Stimulated activated CD4-positive, alpha-beta T cell treated with anti-CD3 and anti-CD28 coated beads, TNF-alpha, amount 100 ng/mL, for 24 hours (primary cell): ENCODE measurements around the gene P2RX1.
"Not testable (repeated sequence)": the region's sequence is repeated elsewhere in the genome, so short reads cannot be mapped to it uniquely, and the experiment has no call there.

ENCODE experiments used
- DNase-seq, 3 experiments: peaks; one replicate each; pipeline ENCODE4 v3.0.0-alpha.2; 2020; ENCODE audit warnings: low read depth in 3 of 3

P2RX1 gene

DNA sequence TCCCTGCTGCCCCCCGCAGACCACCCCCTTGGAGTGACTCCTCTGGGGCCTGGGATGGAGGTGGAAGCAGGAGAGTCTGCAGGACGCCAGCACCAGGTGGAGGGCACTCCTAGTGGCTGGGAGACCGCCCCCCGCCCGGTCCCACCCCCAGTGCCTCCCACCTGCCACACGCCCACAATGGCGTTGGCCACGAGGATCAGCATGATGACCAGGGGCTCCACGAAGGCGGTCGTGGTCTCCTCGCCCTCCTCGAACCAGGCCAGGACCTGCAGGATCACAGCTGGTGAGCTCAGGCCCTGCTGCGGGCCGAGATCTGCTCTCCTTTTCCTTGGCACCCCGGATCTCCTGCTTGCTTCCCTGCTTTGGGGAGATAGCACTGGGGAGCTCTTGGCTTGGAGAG, 35.2 kb upstream of the P2RX1 start:
- no peak for DNase-seq

DNA sequence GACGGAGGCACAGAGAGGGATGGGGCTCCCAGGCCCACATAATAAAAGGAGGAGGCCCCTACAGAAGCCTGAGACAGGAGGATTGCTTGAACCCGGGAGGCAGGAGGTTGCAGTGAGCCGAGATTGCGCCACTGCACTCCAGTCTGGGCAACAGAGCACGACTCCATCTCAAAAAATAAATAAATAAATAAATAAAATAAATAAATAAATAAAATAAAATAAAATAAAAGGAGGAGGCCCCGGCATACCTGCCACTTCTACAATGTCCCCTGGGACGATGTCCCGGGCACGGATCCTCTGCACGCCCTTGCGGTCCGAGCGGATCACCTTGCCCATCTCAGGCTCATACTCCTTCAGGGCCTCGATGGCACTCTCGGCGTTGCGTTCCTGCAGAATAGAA, 34.7 kb upstream of the P2RX1 start:
- DNase-seq = no peak

DNA sequence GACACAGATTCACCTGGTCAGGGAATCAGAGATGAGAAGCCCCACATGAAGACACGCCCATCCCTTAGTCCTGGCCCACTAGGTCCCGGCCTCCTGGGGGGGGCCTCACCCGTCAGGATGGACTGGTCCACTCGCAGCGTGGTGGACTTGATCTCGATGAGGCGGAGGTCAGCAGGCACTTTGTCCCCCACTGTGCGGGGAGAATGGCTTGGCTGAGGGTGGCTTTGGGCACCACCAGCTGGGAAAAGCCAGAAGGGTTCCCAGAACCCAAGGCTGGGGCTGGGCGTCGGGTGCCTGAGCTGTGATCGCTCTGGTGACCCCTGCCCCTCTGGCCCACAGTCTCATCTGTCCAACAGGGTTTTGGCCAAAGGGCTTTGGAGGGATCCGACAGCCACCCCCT, 34.3 kb upstream of the P2RX1 start:
- no peak for DNase-seq

DNA sequence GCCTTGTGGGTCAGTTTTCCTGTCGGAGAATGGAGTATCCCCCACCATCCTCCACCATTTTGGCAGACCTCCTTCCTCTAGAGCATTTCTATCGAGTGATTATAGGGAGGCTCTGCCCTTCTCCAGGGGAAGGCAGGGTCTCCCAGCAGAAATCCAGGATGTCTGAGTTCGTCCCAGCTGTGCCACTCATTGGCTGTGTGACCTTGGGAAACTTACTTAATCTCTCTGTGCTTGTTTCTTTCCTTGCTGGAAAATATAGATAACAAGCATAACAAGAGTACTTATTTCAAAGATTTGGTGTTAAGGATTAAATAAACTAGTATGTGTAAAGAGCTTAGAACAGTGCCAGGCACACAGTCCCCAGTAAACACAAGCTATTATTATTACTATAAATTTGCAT, 33.2 kb upstream of the P2RX1 start:
- DNase-seq = no peak

DNA sequence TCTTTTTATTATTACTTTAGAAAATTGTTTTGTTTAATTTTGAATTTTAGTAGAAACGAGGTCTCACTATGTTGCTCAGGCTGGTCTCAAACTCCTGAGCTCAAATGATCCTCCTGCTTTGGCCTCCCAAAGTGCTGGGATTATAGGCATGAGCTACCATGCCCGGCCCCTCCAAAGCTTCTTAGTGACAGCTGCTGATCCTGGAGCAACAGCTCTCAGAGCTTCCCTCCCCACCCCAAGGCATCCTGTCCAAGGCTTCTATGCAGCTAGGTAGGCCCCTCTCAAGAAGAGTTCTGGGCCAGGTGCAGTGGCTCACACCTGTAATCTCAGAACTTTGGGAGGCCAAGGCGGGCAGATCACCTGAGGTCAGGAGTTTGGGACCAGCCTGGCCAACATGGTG, 32.3 kb upstream of the P2RX1 start:
- DNase-seq = not testable (repeated sequence)

DNA sequence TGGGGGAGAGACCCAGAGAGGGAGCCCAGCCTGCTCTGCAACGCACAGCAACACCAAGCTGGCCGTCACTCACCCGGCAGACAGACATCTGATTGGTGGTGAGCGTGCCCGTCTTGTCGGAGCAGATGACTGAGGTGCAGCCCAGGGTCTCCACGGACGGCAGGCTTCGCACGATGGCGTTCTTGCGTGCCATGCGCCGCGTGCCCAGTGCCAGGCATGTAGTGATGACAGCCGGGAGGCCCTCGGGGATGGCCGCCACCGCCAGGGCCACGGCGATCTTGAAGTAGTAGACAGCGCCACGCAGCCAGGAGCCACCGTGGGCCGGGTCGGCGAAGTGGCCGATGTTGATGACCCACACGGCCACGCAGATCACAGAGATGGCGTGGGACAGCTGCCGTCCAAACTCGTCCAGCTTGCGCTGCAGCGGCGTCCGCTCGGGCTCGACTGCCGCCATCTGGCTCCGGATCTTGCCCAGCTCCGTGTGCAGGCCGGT, 31.1 kb upstream of the P2RX1 start:
- DNase-seq = no peak

DNA sequence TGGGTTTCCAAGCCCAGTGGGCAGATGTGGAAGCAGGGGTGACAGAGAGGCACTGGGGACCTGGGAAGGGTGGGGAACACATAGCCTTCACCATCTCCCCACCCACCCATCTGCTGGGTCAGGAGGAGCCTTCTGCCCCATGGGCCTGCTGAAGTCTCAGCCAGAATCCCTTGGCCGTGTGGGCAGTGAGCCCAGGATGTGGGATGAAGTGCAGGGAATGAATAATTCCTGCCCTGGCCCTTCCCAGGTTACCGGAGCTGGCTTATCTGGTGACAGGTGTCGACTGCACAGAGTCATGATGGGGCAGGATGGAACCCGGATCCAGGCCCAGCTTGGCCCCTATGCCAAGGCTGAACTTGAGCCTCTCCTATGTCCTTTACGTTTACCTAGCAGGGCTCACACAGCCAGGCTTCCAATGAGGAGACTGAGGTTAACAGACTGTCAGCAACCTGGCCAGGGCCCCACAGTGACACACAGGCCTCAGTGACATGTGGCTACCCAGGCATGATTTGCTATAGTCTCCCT, 30.5 kb upstream of the P2RX1 start:
- no peak for DNase-seq

DNA sequence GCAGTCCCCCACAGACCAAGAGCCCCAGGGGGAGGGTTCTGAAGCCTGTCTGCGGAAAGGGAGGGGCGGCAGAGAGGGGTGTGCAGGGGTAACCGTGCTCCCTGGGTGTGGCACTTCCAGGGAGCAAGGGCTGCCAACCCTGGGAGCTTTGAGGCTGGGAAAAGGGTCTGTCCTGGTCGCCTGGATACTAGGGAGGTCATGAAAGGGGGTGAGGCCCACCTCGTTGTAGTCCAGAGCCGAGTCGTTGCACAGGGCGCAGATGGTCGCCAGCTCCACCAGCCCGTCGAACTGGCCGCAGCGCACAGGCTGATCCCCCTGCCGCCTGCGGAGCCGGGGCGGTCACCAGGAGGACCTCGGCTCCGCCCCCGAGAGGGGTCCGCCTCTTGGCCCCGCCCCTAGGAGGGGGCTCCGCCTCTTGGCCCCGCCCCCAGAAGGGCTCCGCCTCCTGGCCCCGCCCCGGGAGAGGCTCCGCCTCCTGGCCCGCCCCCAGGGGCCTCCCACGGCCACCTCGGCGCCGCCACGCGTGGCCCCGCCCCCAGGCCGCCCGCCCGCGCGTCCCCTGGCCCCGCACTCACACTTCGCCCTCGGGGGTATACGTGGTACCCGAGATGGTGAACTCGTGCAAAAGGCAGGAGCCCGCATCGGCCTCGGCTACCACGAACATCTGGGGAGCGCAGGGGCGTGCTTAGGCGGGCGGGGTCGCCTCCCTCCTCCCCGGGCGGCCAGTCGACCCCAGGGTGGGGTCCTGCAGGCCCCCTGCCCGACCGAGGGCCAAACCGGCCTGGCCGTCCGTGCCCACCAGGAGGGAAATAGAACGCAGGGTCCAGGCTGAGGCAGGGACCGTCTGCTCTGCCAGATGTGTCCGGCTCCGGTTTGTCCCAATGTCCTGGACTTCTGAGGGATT, 28.5 kb upstream of the P2RX1 start:
- DNase-seq = peak in 2 of 3 experiments; percentile 26 to 27

DNA sequence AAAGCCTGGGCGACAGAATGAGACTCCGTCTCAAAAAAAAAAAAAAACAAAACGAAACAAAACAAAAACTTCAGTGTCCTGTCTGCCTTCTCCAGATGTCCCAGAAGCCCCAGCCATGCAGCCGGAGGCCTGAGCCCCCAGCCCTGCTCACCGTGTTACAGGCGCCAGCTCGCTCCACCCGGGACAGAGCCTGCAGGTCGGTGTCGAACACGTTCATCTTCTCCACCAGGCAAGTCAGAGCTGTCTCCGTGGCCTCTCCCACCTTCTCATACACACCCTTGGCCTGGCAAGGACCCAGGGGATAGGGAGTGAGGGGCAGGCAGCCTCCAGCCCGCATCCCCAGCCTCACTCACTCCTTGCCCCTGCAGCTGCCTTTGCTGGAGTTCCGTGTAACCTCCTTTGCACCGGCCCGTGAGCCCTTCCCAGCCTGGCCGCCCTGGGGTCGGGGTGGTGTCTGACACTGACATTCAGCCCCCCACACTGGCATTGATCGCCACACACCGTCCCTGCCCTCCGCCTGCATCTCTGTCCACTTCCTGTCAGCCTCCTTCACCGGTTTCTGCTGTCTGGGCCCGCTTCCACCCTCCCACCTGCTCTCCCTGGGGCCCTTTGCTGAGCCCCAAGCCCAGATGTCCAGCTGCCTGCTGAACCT, 27.1 kb upstream of the P2RX1 start:
- DNase-seq = no peak

DNA sequence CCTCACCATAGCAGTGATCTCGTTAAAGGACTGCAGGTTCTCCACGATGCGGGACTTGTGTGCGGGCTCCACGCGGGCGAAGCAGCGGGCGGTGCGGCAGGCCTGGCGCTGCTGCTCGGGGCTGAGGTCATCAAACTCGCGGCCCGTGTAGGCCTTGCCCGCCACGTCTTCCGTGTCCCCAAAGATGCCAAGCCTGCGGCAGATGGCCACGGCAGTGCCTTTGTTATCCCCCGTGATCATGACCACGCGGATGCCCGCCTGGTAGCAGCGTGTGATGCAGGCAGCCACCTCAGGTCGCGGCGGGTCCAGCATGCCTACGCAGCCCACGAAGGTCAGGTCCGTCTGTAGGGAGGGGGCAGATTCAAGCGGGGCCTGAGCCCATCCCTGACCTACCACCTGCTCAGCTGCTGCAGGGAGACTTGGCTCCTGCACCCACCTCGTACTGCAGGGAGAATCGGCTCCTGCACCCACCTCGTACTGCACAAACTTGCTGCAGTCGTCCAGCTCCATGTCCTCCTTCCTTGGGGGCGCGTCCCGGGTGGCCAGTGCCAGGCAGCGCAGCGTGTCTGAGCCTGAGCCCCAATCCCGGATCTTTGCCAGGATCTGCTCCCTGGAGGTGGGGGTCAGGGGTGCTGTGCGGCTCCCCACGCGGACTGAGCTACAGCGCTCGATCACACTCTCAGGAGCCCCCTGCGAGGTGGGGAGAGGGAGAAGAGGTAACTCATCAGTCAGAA, 24.9 kb upstream of the P2RX1 start:
- no peak for DNase-seq

DNA sequence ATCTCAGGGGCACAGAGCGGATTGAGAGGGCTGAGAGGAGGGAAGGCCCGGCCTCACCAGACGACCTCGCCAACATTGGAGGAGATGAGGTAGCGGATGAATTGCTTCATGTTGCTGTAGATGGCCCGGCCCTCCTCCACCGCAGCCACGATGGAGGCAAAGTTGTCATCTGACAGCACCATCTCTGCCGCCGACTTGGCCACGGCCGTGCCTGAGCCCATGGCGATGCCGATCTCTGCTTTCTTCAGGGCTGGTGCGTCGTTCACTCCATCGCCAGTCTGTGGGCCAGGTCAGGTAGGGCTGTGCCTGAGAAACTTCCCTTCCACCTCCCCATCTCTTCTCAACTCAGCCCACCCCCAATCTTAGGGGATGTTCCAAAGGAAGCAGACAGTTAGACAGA, 21.1 kb upstream of the P2RX1 start:
- DNase-seq = no peak

DNA sequence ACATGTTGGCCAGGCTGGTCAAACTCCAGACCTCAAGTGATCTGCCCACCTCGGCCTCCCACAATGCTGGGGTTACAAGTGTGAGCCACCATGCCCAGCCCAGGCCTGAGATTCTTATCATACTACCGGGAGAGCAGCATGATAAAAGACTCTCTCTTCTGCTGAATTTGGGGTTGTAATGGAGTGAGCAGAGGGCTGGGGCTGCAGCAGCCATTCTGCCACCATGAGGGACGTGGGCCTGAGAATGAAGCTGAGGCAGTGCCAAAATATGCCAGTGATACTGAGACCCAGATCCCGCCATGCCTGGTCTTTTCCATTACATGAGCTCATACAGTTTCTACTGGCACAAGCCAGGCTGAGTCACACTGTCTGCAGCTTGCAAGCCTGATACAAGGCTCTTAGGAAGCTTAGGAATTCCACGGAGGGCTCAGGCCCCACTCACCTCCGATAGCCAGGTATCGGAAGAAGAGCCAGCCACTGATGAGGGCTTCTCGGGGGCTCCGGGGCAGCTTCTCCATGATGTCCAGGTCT, 19.6 kb upstream of the P2RX1 start:
- DNase-seq = no peak

DNA sequence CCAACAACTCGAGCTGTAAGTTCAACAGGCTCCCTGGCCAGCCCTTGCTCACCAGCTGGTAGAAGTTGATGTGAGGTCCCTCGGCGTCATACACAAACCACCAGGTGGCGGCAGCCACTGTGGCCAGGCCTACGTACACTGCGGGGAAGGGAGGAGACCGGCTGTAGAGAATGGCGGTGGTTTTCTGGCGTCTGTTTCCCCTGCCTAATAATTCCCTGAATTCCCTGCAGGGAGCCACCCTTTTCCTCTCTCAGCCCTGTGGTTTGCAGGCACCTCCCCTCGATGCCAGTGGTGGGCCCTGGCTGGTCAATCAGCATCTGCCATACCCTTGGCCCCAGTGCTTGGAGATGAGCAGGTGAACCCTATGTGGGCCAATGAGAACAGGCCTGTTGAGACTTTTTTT, 18.9 kb upstream of the P2RX1 start:
- DNase-seq = peak in 1 of 3 experiments; percentile 18

DNA sequence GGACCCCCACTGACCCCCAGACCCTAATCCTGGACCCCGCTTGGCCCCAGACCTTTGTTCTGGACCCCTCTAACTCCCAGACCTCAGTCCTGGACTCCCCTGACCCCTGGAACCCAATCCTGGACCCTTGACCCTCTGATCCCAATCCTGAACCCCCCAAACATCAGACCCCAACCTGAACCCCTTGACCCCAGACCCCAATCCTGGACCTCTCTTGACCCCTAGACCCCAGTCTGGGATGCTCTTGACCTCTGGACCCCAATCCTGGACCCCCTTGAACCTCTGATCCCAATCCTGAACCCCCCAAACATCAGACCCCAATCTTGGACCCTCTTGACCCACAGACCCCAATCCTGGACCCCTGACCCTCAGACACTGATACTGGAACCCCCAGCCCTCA, 13.5 kb upstream of the P2RX1 start:
- DNase-seq = no peak

DNA sequence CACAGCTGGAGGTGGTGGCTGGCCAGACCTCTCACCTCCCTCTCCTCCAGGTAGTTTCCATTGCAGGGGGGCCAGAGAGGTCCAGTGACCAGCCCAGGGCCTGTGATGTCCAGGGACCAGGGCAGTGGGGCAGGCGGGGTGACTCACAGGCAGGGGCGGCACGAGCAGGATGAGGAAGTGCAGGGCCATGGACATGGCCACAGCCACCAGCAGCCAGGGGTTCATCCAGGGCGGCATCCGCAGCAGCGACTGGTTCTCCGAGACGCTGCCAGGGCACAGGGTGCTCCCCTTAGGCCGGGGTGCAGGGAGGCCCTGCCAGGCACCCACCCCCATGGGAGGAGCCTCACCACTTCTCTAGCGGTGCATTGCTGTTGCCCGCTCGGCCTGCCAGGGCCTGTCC, 12.9 kb upstream of the P2RX1 start:
- no peak for DNase-seq

DNA sequence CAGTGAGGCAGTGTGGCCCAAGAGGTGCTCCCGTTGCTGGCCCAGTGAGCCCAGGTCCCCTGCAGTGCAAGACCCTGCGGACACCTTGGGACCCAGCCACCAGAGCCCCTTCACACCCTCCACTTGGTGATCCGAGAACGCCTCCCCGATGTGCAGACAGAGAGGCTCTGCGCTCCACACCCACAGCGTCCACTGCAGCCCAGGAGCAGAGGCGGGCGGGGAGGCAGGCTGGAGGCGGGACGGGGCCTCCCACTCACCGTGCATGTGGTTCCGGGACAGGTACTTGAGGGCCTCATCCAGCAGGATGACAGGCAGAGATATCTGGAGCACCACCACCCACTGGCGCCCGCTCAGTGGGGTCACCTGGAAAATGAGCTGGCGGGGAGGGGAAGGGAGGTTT, 12.1 kb upstream of the P2RX1 start:
- DNase-seq = no peak

DNA sequence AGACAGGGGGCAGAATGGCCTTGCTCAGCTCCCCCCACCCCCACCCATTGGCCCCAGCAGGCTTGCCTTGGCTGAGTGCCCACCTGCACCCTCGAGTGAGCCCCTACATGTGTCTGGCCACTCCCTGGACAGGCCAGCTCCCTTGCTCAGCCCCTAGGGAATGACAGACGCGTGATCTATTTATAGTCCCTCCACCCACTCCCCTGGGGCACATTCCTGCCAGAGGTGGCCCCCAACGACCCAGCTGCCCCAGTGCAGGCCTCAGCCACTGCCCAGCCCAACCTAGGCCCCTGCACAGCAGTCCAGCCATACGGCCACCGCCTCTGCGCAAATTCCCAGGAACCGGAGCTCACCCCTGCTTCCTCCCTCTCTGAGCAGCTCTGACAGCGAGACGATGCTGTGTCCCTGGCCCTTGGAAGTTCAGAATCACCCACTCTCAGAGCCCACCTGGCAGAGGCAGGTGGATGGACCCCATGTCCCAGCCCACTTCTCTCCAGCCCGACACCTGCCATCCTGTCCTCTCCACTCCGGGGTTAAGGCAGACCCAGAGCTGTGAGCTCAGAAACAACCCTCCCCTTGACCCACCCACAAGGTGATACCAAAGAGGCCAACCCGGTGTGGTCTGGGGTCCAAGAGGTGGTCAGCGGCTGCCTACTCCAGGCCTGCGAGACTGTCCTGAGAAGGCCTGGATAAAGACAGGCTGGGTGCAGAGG, 11.5 kb upstream of the P2RX1 start:
- DNase-seq = no peak

DNA sequence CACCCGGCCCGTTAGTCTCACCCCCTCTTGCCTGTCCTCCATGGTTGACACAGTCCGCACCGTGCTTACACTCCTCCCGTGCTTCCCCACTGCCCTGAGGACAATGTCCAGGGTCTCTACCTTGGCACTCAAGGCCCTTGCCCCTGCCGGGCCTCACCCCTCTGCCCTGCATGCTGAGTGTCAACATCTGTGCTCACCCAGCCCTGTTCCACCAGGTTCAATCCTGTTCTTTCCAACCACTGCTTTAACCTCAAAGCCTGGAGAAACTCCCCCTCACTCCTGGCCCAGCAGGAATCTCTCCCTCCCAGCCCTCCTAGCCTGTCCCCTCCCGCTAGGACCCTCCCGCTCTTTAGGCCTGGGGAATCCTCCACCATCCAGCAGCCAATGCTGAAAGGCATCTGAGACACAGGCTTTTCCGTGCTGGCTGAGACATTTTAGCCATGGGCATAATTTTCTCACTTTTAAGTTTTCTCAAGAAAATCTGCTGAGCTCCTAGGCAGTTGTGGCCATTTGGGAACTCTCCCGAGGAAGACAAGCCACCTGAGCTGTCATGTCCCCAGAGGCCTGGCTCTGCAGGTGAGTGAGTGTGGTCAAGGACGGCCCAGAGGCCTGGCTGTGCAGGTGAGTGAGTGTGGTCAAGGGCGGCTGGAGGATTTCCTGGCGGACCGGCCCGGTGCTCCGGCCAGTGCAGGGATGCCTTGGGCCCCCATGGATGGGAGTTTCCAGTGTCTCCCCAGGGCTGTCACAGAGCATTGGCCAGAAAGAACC, 10.8 kb upstream of the P2RX1 start:
- no peak for DNase-seq

DNA sequence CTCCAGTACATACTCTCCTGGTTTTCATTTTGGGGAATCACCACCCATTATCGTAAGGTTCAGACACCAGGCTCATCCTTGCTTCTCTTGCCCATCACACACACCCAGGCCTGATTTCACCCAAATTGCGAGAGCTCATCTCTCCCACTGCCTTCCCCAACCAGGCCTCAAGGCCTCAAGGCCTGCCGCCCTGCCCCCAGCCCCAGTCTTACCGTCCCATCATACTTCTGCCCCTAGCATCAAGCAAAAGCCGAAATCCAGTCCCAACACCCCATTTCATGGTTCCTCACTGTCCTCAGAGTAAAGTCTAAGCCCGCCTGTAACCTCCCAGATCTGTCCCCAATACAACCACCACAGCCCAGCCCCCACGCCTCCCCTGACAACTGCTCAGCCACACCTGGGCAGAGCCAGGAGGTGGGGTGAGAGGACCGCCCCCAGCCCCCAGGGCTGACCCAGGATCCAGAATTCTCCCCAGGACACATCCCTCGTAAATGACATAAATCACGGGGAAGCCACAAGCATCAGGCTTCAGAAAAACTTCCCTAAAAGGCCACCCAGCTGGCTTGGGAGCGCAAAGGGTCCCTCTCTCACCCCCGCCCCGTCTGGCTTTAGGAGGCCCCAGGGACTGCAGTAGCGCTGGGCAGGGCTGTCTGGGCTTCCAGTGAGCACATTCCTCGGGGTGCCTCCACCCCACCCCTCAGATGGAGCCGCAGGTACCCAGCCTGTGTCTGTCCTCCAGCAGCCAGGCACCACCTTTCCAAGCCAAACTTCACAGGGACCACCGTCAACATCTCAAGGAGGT, 9.6 kb upstream of the P2RX1 start:
- no peak for DNase-seq
